H1 (cell line): ENCODE results near the gene MRFAP1. TPM values are rescaled to one million over a fixed set of nuclear protein-coding genes. Genes with fewer than 3 reads are reported as not detected.
"Not testable (repeated sequence)": the region's sequence is repeated elsewhere in the genome, so short reads cannot be mapped to it uniquely, and the experiment has no call there.

Experiments used
- CTCF ChIA-PET: fragments of 300-600 bp; sonication (Branson Sonifier 250); formaldehyde crosslinking; loops from one replicate; lab custom pipeline; 2021; ENCODE audit not compliant: partially characterized antibody; lab: Charles Lee
- POLR2A ChIA-PET: fragments of 300-600 bp; sonication (Branson Sonifier 250); formaldehyde crosslinking; loops from one replicate; lab custom pipeline; 2021; ENCODE audit warnings: inconsistent platforms; ENCODE audit not compliant: partially characterized antibody; lab: Charles Lee
- DNase-seq, 2 experiments: peaks; one replicate each; pipeline versions ENCODE4 v3.0.0 to v3.0.0-alpha.2; 2010 to 2022; ENCODE audit warnings: low spot score in 2 of 2, low read depth in 1 of 2, mixed read lengths in 1 of 2
- FAIRE-seq: peaks from 2 replicates; lab custom pipeline; 2011; peaks lifted over from hg19 to GRCh38; lab: Jason Lieb, UNC
- H2AFZ ChIP-seq: 2 replicates; pipeline ENCODE4 v1.8.1; 2012; ENCODE audit warnings: low read length, inconsistent platforms
- H2AK5ac ChIP-seq: 2 replicates; pipeline ENCODE4 v1.6.1; 2013; ENCODE audit warnings: low read depth, low read length
- H2BK120ac ChIP-seq: replicated peaks from 2 replicates; pipeline ENCODE3; 2013; ENCODE audit warnings: low read depth, low read length, inconsistent platforms
- H2BK12ac ChIP-seq: 2 replicates; pipeline ENCODE4 v1.6.1; 2013; ENCODE audit warnings: low read depth, low read length
- H2BK15ac ChIP-seq: 2 replicates; pipeline ENCODE4 v1.6.1; 2013; ENCODE audit warnings: low read length
- H2BK20ac ChIP-seq: 2 replicates; pipeline ENCODE4 v1.6.1; 2013; ENCODE audit warnings: low read length
- H2BK5ac ChIP-seq: 2 replicates; pipeline ENCODE4 v1.6.1; 2013; ENCODE audit warnings: low read depth, low read length
- H3K14ac ChIP-seq: 2 replicates; pipeline ENCODE4 v1.6.1; 2013; ENCODE audit warnings: inconsistent platforms; ENCODE audit not compliant: insufficient read length
- H3K18ac ChIP-seq: 2 replicates; pipeline ENCODE4 v1.6.1; 2013; ENCODE audit warnings: low read length; ENCODE audit errors: extremely low read depth
- H3K23ac ChIP-seq: 2 replicates; pipeline ENCODE4 v1.6.1; 2013; ENCODE audit warnings: inconsistent platforms; ENCODE audit not compliant: insufficient read length
- H3K23me2 ChIP-seq: 2 replicates; pipeline ENCODE4 v1.6.1; 2013; ENCODE audit warnings: low read depth, low read length
- H3K27ac ChIP-seq: 2 replicates; pipeline ENCODE4 v1.6.1; 2011; ENCODE audit warnings: low read depth, low read length, inconsistent platforms
- H3K27me3 ChIP-seq, 4 experiments: replicated peaks in 1 of 4; 1 replicate in 1 of 4; 2 replicates in 3 of 4; pipeline versions ENCODE4 v1.6.1 to v1.8.1; 2011 to 2013; ENCODE audit warnings: low read length in 3 of 4, mild to moderate bottlenecking in 3 of 4, inconsistent platforms in 2 of 4, mixed read lengths in 2 of 4, moderate library complexity in 1 of 4; ENCODE audit not compliant: control insufficient read depth in 3 of 4, insufficient read depth in 3 of 4; ENCODE audit errors: extremely low read depth in 1 of 4
- H3K36me3 ChIP-seq, 4 experiments: 2 replicates each; pipeline versions ENCODE4 v1.6.1 to v1.8.1; 2011 to 2013; ENCODE audit warnings: mild to moderate bottlenecking in 4 of 4, low read length in 3 of 4, moderate library complexity in 2 of 4, control low read depth in 1 of 4, inconsistent platforms in 1 of 4; ENCODE audit not compliant: insufficient read depth in 4 of 4, control insufficient read depth in 2 of 4
- H3K4ac ChIP-seq: replicated peaks from 2 replicates; pipeline ENCODE3; 2013; ENCODE audit warnings: low read length, low read depth, mixed read lengths, inconsistent platforms; ENCODE audit not compliant: insufficient read length
- H3K4me1 ChIP-seq, 4 experiments: replicated peaks in 1 of 4; 1 replicate in 1 of 4; 2 replicates in 3 of 4; pipeline versions ENCODE4 v1.6.1 to v1.8.1; 2011 to 2013; ENCODE audit warnings: low read length in 3 of 4, inconsistent platforms in 2 of 4, mixed read lengths in 1 of 4; ENCODE audit not compliant: insufficient read depth in 4 of 4, control insufficient read depth in 3 of 4
- H3K4me2 ChIP-seq, 2 experiments: 2 replicates each; pipeline versions ENCODE4 v1.6.1 to v1.8.1; 2011 to 2013; ENCODE audit warnings: low read depth in 2 of 2, low read length in 2 of 2, control low read depth in 1 of 2, inconsistent platforms in 1 of 2, mild to moderate bottlenecking in 1 of 2; ENCODE audit not compliant: insufficient read depth in 1 of 2
- H3K4me3 ChIP-seq, 4 experiments: fragments of 200-600, 300-600 bp in 1 of 4; sonication (generic), shearing (Covaris generic), sonication (Bioruptor Twin) in 1 of 4; 2 replicates each; pipeline versions ENCODE4 v1.5.1 to v1.8.1; 2011 to 2016; ENCODE audit warnings: low read length in 4 of 4, low read depth in 3 of 4, control low read depth in 2 of 4, inconsistent platforms in 2 of 4, mild to moderate bottlenecking in 2 of 4, mixed read lengths in 1 of 4, moderate library complexity in 1 of 4; ENCODE audit not compliant: insufficient read depth in 2 of 4; ENCODE audit errors: extremely low read depth in 1 of 4
- H3K56ac ChIP-seq: replicated peaks from 2 replicates; pipeline ENCODE3; 2013; ENCODE audit warnings: low read depth, mild to moderate bottlenecking, mixed read lengths, low read length, inconsistent platforms; ENCODE audit not compliant: insufficient read length
- H3K79me1 ChIP-seq: 2 replicates; pipeline ENCODE4 v1.6.1; 2013; ENCODE audit warnings: low read depth, low read length, control low read depth
- H3K79me2 ChIP-seq, 2 experiments: 2 replicates each; pipeline versions ENCODE4 v1.6.1 to v1.8.1; 2012 to 2013; ENCODE audit warnings: low read length in 2 of 2, mild to moderate bottlenecking in 2 of 2, inconsistent platforms in 1 of 2; ENCODE audit not compliant: insufficient read depth in 2 of 2, control insufficient read depth in 1 of 2
- H3K9ac ChIP-seq, 4 experiments: replicated peaks in 1 of 4; 1 replicate in 1 of 4; 2 replicates in 3 of 4; pipeline versions ENCODE4 v1.6.1 to v1.8.1; 2011 to 2013; ENCODE audit warnings: low read depth in 3 of 4, low read length in 3 of 4, control low read depth in 2 of 4, mild to moderate bottlenecking in 2 of 4, moderate library complexity in 2 of 4, inconsistent platforms in 1 of 4; ENCODE audit errors: extremely low read depth in 1 of 4
- H3K9me3 ChIP-seq, 2 experiments: 2 replicates each; pipeline versions ENCODE4 v1.6.1 to v1.8.1; 2012 to 2013; ENCODE audit warnings: mild to moderate bottlenecking in 2 of 2, moderate library complexity in 2 of 2, control low read depth in 1 of 2, inconsistent platforms in 1 of 2, low read depth in 1 of 2, low read length in 1 of 2, mixed read lengths in 1 of 2; ENCODE audit not compliant: insufficient read depth in 2 of 2
- H4K20me1 ChIP-seq, 2 experiments: replicated peaks in 1 of 2; 2 replicates each; pipeline versions ENCODE3 to v1.8.1; 2011 to 2013; ENCODE audit warnings: inconsistent platforms in 2 of 2, low read length in 2 of 2, mild to moderate bottlenecking in 1 of 2; ENCODE audit not compliant: insufficient read depth in 2 of 2, control insufficient read depth in 1 of 2
- H4K5ac ChIP-seq: 2 replicates; pipeline ENCODE4 v1.6.1; 2013; ENCODE audit warnings: low read length, low read depth, mixed read lengths, inconsistent platforms; ENCODE audit not compliant: insufficient read length
- H4K8ac ChIP-seq: 2 replicates; pipeline ENCODE4 v1.8.0; 2013; ENCODE audit warnings: mild to moderate bottlenecking, moderate library complexity, low read length, inconsistent platforms; ENCODE audit not compliant: insufficient read depth; ENCODE audit errors: extremely low read depth
- H4K91ac ChIP-seq: replicated peaks from 2 replicates; pipeline ENCODE3; 2013; ENCODE audit warnings: low read length, mixed read lengths, inconsistent platforms; ENCODE audit not compliant: insufficient read length
- WGBS, 2 experiments: shearing (Covaris generic) in 1 of 2; methylation state at CpG; one replicate each; pipeline versions ENCODE4 v1.1.6 to v1.1.7; 2013 to 2015; ENCODE audit warnings: low lambda C conversion rate in 2 of 2, mixed read lengths in 2 of 2, inconsistent platforms in 1 of 2, low coverage in 1 of 2, missing lambda C conversion rate in 1 of 2; ENCODE audit not compliant: insufficient replicate concordance in 2 of 2, insufficient coverage in 1 of 2, insufficient read length in 1 of 2; ENCODE audit errors: extremely low coverage in 1 of 2, missing lambda C conversion rate in 1 of 2; 5-methylcytosine and 5-hydroxymethylcytosine counted together
- polyA plus RNA-seq, 7 experiments: library from polyadenylated mRNA; depleted of rRNA in 3 of 7; stranded (reverse) in 5 of 7; unstranded in 2 of 7; fragments of >200 nt in 5 of 7; fragments of 200-250 nt in 2 of 7; gene quantifications; 1 replicate in 5 of 7; 2 replicates in 1 of 7; 4 replicates in 1 of 7; pipeline versions ENCODE4 v1.2.1 to v1.2.3, GENCODE V29; 2011 to 2013; ENCODE audit warnings: missing spikeins in 2 of 7, mixed read lengths in 2 of 7
- total RNA-seq: library from RNA; stranded (reverse); fragmentation: NEBNext Ultra II Directional; extraction: Animal tissue kit (Norgen Biotek cat#: 25700); gene quantifications from 2 replicates; pipeline ENCODE4 v1.2.1, GENCODE V29; 2021

The MRFAP1 gene
- total and polyA plus RNA-seq, 2 of the 8 experiments (the other 6 are each of a cell fraction or from before 2014, with no cell fraction given): 108 to 307 TPM

GRCh38 chr4:6655291-6655690 lies 14.8 kb downstream of the MRFAP1 start:
- H2BK5ac ChIP-seq, H3K23me2 ChIP-seq, H4K91ac ChIP-seq, H2BK15ac ChIP-seq, H3K56ac ChIP-seq, H4K5ac ChIP-seq, H2AFZ ChIP-seq, H3K4ac ChIP-seq, H3K79me2 ChIP-seq, H2BK120ac ChIP-seq, H3K79me1 ChIP-seq, H4K8ac ChIP-seq, H2BK12ac ChIP-seq, H3K4me3 ChIP-seq, H3K27ac ChIP-seq, POLR2A ChIA-PET, H3K14ac ChIP-seq, H3K9me3 ChIP-seq, H3K9ac ChIP-seq, H3K4me1 ChIP-seq, H2AK5ac ChIP-seq, H4K20me1 ChIP-seq, FAIRE-seq, H3K18ac ChIP-seq, H3K4me2 ChIP-seq, H3K36me3 ChIP-seq, H3K23ac ChIP-seq, DNase-seq, H2BK20ac ChIP-seq: not testable (repeated sequence)
- CTCF ChIA-PET: interaction anchor here (0.9 to 2.0 kb wide), 2 partner anchors 25 to 419 kb away, joined by 3 to 8 read pairs; no protein-coding TSS in a partner anchor
- 71% methylated on average over 2 of the region's 2 CpGs; no CpG with 5 or more reads in 1 of the 2 experiments for WGBS, 2 experiments
- peaks cover 0 to 24% (median 16%) of the 10 kb centered on the region in 4 experiments; a peak in 5 of 7 replicates for H3K27me3 ChIP-seq
